ENCODE results near the gene COL4A6.

COL4A6 gene

DNA sequence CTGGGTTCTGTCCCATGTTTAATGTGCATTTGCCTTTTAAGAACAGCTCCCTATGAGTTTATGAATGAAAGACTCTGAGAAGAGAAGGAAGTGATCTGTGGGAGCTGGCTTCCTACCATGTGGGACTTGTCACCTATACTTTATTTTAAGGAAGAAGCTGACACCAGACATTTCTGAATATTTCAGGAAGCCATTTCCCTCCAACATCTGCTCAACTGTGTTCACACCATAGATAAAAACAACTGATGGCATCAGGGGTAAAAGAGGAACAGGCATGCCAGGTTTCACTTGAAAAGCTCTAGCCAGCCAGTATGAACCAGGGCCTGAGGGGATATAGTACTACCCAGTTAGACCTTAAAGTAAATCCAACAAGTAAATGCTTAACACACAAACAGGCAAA, 116.0 kb downstream of the COL4A6 start:
- no peak for DNase-seq

GRCh38 chrX:108316456-108316855, 121.8 kb downstream of the COL4A6 start:
- DNase-seq, result no peak

DNA sequence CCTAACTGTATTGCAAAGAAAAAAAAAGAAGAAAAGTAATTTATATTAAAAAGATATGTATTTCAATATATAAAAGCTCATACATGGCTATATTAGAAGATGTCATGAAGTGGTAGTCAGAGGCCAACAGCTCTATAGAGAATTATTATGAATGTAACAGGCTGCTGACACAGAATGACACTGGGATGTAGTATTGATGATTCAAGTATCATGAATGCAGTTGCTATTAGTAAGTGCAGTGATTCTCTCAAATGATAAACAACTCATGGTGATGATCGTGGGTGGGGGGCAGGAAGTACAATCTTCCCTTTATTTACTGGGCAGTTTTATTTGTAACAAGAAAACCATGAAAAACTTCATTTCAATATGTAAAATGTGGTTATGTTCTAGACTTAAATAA, 124.6 kb downstream of the COL4A6 start:
- DNase-seq, result no peak

DNA sequence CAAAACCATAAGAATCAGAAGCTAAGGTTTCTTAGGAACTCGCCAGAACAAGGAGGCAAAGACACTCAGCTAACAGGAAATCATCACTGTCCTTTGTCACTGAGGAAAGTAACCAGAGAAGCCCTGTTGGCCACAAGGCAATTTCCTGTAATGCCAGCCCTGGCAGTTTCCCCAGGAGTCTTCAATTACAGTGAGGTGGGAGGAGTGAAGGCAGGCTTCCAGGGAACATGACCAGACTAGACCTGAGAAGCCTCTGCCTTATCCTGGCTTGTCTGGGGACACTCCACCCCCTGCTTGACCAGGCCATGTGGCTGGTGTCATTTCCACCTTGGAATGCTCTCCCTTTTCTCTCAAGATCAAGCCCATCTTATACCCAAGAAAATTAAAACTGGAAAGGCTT, 125.3 kb downstream of the COL4A6 start:
- no peak for DNase-seq

DNA sequence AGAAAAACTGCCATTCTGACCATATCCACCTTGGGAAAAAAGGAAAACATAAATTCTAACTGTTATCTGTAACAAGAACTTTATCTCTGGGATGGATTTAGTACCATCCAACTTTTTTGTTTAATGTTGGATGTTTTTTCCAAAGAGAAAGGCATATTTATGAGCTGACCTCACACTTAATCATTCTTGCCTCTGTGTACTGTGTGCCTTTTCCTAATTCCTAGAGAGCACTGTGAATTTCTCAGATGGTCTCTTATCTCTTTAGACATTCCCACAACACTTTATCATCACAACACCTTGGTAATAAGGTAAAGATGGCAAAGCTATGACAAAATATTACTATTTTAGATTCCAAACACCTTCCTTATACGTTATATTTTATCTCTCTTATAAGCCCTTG, 126.2 kb downstream of the COL4A6 start:
- DNase-seq, result no peak

DNA sequence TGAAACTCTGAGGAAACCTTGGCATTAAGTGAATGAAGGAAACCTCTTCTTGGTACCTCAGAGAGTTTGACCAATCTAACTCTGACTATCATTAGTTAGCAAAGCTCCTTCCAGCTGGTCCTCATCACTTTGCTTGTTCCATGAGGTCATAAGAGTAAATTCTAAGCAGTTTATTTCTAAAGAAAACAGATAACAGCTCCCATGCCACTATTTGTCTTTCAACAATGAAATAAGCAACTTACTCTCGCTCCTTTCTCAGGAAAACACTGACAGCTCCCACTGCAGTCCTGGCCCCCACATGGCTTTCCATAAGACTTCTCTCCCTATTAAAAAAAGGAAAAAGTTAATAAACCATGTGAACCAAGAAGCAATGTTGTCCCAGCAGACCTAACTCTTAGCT, 127.7 kb downstream of the COL4A6 start:
- DNase-seq, result no peak

- no peak for DNase-seq
Observed at GRCh38 chrX:108309144-108309543, 129.1 kb downstream of the COL4A6 start.

DNA sequence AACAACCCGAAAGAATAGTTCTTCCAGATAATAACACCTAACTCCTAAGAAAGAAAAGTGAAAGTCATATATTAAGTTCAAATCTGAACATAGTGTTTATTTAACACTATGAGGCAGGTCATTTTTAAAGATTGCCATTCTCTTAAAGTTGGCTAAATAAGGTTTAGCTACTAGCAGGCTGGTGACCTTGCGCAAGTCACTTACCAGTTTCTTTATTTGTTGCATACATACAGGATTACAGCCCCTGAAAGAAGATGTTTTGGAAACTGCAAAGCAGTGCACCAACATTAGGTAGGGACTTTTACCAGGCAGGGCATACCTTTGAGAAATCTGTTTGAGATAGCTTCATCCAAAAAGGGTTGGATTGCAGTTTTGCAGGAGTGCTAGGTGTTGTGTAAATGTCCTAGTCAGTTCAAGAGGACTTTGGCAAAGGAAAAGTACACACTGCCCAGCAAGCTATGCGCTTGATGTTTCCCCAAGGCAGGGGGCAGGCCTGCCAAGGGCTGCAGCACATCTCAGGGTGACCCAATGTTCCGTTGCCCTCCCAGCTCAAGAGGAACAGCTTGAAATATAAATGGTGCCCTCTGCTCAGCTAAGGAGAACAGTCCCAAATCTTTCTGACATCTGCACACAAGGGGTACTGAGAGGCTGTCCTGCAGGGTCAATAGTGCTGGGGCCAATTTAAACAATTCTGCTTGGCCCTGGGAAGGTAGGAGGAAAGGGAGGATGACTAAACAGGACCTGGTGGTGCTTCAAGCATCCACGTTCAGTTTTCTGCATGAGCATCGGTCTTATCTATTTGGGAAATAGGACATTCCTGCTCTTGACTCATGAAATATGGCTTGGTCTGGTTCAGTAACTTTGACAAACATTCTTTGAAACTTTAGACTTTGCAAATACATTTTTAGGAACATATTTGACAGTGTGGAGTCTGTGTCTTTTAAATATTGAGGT, 130.8 kb downstream of the COL4A6 start:
- DNase-seq, result no peak

GRCh38 chrX:108306086-108306485, 132.1 kb downstream of the COL4A6 start:
- DNase-seq, result no peak

DNA sequence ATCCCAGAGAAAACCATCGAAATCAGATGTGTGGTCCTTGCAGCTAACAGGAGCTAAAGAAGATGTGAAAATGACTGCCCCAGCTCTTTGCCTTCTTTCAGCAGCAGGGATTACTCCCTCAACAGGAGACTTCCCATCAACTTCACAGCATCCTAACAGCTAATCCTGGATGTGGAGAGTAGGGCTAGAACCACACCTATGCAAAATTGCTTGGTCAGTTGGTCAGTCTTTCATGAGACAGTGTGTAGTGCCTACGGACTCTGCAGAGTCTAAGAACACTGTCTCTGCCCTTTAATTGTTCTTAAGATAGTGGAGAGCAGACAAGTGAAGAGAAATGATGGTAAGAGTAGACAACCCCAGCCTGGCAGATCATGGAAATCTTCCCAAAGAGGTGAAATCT, 133.5 kb downstream of the COL4A6 start:
- no peak for DNase-seq

GRCh38 chrX:108304210-108304609, 134.0 kb downstream of the COL4A6 start:
- no peak for DNase-seq

- DNase-seq, result no peak
Observed at GRCh38 chrX:108303682-108304081, 134.5 kb downstream of the COL4A6 start.

DNA sequence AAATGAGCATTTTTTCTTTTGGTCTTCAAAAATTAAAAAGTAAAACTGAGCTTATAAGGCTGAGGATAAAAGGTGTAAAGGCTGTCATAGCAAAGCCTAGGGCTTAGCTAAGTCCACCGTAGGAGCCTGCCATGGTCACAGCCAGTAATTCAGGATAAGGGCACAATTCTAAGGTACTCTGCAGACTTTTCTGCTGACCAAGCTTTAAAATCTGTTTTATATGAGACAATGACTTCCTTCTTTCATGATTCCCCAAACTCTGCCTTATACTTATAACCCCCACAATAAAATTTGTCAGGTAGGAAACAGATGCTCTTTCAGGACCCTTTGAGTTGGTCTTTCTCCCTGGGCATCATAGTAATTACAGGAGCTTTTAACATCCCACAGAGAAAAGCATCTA, 138.5 kb downstream of the COL4A6 start:
- no peak for DNase-seq

DNA sequence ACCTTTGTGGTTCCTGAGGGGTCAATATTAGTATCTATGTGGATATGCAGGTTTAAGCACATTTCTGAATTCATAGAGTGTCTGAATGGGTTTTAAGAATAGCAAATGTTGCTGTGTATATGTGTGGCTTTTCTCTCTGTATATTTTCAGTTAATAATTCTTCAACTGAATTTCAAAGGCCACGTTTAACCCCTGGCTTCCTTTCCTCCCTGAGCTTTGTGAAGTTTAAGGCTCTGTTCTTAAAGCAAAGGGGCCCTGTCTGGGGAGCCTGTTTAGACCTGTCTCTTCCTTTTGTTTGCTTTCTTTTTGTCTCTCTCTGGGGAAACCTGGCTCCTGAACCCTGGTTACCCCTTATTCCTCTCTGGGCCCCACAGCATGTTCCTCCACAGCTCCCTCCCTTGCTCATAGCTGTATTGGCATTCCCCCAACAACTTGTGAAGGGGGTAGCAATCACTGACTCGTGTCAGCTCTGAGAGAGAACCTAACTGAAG, 139.1 kb downstream of the COL4A6 start:
- DNase-seq, result no peak

DNA sequence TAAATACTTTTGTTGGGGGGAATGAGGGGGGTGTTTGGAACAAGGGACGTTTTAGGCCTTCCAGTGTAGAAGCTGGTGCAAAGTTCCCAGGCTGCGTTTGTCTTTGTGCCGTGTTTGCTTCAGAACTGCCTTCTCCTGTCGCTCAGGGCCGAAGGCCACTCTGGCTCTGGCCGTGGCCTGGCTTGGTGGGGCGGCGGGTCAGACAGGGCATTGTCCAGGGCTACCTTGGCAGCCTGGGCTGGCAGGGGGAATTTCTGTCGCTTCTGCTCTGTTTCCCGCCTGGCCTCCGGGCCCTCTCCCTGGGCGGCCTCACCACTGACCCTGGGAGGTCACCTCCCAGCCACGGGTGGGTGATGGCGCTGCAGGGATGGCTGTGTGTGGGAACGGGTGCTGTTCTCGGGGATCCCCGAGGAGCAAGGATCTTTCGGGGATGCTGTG, 140.0 kb downstream of the COL4A6 start:
- DNase-seq, result no peak

- DNase-seq, result no peak
Observed at GRCh38 chrX:108297290-108297689, 140.9 kb downstream of the COL4A6 start.

DNA sequence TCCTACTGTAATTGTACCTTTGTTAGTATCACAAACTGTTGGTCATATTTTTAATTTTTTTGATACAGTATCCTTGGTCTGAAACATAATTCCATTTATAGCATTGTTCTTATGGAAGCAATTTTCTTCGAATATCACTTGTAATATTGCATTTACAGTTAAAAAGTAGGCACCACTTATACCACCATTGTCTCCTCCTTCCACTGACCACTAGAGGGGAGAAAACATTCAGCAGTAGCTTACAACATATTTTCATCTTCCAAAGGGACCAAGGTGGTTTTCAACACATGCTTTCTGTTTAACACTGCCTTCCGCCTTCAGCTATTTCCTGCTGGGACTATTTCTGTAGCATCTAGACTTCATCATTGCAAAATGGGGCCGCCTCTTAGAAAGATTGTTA, 146.2 kb downstream of the COL4A6 start:
- no peak for DNase-seq

DNA sequence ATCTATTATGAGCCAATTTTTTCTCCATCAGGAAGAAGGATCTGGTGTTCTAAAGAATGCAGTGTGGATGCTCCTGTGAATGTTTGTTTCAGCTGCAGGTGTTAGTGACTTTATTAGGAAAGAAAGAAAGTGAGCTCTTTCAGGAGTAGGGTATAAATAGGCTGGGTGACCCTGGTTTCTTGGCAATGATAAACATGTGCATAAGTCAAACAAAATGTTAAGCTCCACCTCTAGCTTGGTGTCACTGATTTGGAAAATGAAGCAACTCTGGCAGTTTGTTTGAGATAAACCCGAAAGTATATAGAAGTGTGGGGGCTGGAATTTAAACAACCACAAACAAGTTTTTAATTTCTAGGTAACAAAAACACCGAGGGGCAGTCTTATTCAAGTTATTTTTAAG, 152.3 kb downstream of the COL4A6 start:
- DNase-seq, result no peak

DNA sequence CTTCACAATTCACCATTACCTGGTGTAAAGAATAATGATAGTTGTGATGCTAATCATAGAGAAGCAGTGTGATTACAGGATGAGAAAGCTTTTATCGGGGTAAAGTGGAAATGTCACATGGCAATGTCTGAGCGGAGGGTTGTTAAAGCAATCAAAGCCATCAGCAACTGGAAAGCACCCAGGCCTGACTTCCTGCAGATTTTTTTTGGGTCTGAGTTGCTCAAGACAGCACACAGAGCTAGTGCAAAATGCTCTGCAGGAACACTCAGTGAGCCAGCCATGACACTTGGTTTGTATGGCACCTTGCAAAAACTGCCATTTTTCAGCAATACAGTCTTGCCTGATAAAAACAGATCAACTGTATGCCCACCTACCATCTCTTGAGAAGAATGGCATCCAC, 152.9 kb downstream of the COL4A6 start:
- no peak for DNase-seq

- DNase-seq, result no peak
Observed at GRCh38 chrX:108275732-108276131, 162.5 kb downstream of the COL4A6 start.

DNA sequence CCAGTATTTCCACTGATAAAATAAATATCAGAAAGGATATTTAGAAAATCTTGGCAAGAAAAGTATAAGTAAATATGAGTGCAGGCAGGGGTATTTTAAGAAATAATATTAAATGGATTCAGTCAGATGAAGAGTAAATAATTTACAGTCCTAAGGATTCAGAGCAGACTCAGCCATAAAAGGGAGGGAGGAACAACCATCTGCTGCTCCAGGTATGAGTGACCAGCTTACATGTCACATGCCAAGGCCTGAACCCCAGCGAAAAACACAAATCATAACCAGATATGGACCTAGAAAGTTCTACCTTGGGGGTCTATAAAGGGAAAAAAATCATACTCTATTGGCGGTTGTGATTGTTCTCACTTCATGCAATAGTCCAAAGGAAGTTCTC, 166.8 kb downstream of the COL4A6 start:
- no peak for DNase-seq

- DNase-seq, result no peak
Observed at GRCh38 chrX:108270739-108271396, 167.4 kb downstream of the COL4A6 start.

GRCh38 chrX:108270280-108270679, 167.9 kb downstream of the COL4A6 start:
- DNase-seq, result no peak

DNA sequence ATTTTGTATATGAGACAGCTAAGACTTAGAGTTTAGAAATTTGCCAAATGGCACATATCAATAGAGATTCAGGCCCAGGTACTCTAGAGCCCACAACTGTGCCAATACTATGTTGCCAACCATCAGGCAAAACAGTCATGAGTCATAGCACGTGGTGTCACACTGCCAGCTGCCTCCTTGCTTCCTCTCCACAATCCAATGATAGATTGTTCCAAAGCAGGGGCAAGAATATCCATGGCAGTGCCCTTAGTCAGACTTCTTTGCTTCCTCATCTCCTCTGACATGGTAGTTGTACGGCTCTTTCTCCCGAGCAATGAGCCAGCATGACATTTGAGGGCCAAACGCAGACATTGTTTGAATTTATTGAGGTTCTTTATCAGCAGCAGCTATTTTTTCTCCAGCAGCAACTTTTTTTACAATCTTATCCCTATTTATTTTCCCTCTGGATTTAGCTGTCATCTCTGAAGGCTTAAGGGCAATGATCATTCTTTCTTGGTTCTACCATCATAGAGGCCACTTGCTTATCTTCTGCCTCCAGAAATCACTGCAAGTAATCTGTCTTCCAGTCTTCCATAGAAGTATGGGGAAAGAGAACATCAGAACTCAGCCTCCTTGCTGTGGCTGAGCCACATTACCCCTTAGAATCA, 169.7 kb downstream of the COL4A6 start:
- DNase-seq, result no peak
